CD14-positive monocyte (primary cell): Measurements from ENCODE around the gene CANT1. TPM values are rescaled to one million over a fixed set of nuclear protein-coding genes. Genes with fewer than 3 reads are reported as not detected.

ENCODE experiments used
- DNase-seq, 3 donors: peaks; one replicate each; pipeline ENCODE4 v3.0.0-alpha.2; 2011 to 2022
- H2AFZ ChIP-seq: 2 replicates; pipeline ENCODE4 v1.6.0; 2012; ENCODE audit warnings: mild to moderate bottlenecking, low read depth, low read length, inconsistent platforms; ENCODE audit not compliant: insufficient read depth, poor library complexity, severe bottlenecking
- H3K27ac ChIP-seq, 2 donors: 1 replicate in 1 of 2; 2 replicates in 1 of 2; pipeline ENCODE4 v1.5.1; 2012 to 2013; ENCODE audit warnings: low read length in 2 of 2, control low read depth in 1 of 2, inconsistent platforms in 1 of 2, low read depth in 1 of 2, mild to moderate bottlenecking in 1 of 2
- H3K27me3 ChIP-seq, 2 donors: one replicate each; pipeline versions ENCODE4 v1.6.0 to v1.6.1; 2011 to 2013; ENCODE audit warnings: low read length in 2 of 2; ENCODE audit not compliant: control insufficient read depth in 2 of 2, insufficient read depth in 2 of 2
- H3K36me3 ChIP-seq, 2 donors: replicated peaks in 1 of 2; 1 replicate in 1 of 2; 2 replicates in 1 of 2; pipeline versions ENCODE4 v1.5.1 to v1.6.1; 2012 to 2013; ENCODE audit warnings: low read length in 2 of 2, control low read depth in 1 of 2, inconsistent platforms in 1 of 2, mild to moderate bottlenecking in 1 of 2; ENCODE audit not compliant: insufficient read depth in 2 of 2, control insufficient read depth in 1 of 2
- H3K4me1 ChIP-seq, 2 donors: 1 replicate in 1 of 2; 2 replicates in 1 of 2; pipeline versions ENCODE4 v1.5.1 to v1.6.1; 2012 to 2013; ENCODE audit warnings: low read length in 2 of 2, control low read depth in 1 of 2, inconsistent platforms in 1 of 2, mild to moderate bottlenecking in 1 of 2, moderate library complexity in 1 of 2; ENCODE audit not compliant: insufficient read depth in 2 of 2, control insufficient read depth in 1 of 2
- H3K4me2 ChIP-seq: replicated peaks from 2 replicates; pipeline ENCODE3; 2012; ENCODE audit warnings: low read length, moderate library complexity, mild to moderate bottlenecking; ENCODE audit not compliant: poor library complexity, severe bottlenecking; ENCODE audit errors: extremely low read depth
- H3K4me3 ChIP-seq, 3 experiments: fragments of 200-600 bp in 1 of 3; sonication (generic) in 1 of 3; replicated peaks in 1 of 3; 1 replicate in 2 of 3; 2 replicates in 1 of 3; pipeline ENCODE4 v1.5.1; 2011 to 2013; ENCODE audit warnings: low read length in 3 of 3, mild to moderate bottlenecking in 3 of 3, control low read depth in 2 of 3, low read depth in 2 of 3, inconsistent platforms in 1 of 3, moderate library complexity in 1 of 3
- H3K79me2 ChIP-seq: 2 replicates; pipeline ENCODE4 v1.6.0; 2012; ENCODE audit warnings: mild to moderate bottlenecking, control low read depth, inconsistent platforms, low read length, moderate library complexity; ENCODE audit not compliant: insufficient read depth
- H3K9ac ChIP-seq: 2 replicates; pipeline ENCODE4 v1.6.0; 2017; ENCODE audit warnings: low read length, mild to moderate bottlenecking; ENCODE audit not compliant: insufficient read depth, poor library complexity, severe bottlenecking
- H3K9me3 ChIP-seq, 2 donors: replicated peaks in 1 of 2; 1 replicate in 1 of 2; 2 replicates in 1 of 2; pipeline versions ENCODE4 v1.5.1 to v1.6.1; 2012 to 2013; ENCODE audit warnings: low read length in 2 of 2, control low read depth in 1 of 2; ENCODE audit not compliant: control insufficient read depth in 1 of 2, insufficient read depth in 1 of 2
- H4K20me1 ChIP-seq: 2 replicates; pipeline ENCODE4 v1.6.0; 2012; ENCODE audit warnings: mild to moderate bottlenecking, low read length, control low read depth, moderate library complexity; ENCODE audit not compliant: insufficient read depth
- H3K27ac Mint-ChIP-seq, 7 donors: one replicate each; pipeline ENCODE4 v1.8.0; 2020; ENCODE audit warnings: mild to moderate bottlenecking in 7 of 7, mixed read lengths in 7 of 7, moderate library complexity in 6 of 7, inconsistent platforms in 2 of 7
- H3K27me3 Mint-ChIP-seq, 3 donors: one replicate each; pipeline ENCODE4 v1.8.0; 2021 to 2022; ENCODE audit warnings: low read depth in 3 of 3, mild to moderate bottlenecking in 3 of 3, mixed read lengths in 3 of 3, moderate library complexity in 3 of 3, inconsistent platforms in 1 of 3
- H3K36me3 Mint-ChIP-seq, 2 donors: one replicate each; pipeline ENCODE4 v1.8.0; 2020; ENCODE audit warnings: mixed read lengths in 2 of 2, inconsistent platforms in 1 of 2, mild to moderate bottlenecking in 1 of 2
- H3K4me1 Mint-ChIP-seq: one replicate; pipeline ENCODE4 v1.8.0; 2020; ENCODE audit warnings: mild to moderate bottlenecking, mixed read lengths
- H3K4me3 Mint-ChIP-seq, 2 donors: one replicate each; pipeline ENCODE4 v1.8.0; 2020; ENCODE audit warnings: mild to moderate bottlenecking in 2 of 2, mixed read lengths in 2 of 2, moderate library complexity in 1 of 2
- H3K9me3 Mint-ChIP-seq, 7 donors: one replicate each; pipeline ENCODE4 v1.8.0; 2020 to 2022; ENCODE audit warnings: mixed read lengths in 7 of 7, mild to moderate bottlenecking in 6 of 7, moderate library complexity in 6 of 7, inconsistent platforms in 2 of 7
- WGBS: methylation state at CpG from one replicate; pipeline ENCODE4 v1.1.5; 2013; ENCODE audit warnings: missing lambda C conversion rate; ENCODE audit not compliant: insufficient coverage; 5-methylcytosine and 5-hydroxymethylcytosine counted together
- intact Hi-C, 2 donors: fragments of 100-400 bp; cut with micrococcal nuclease; formaldehyde crosslinking; loops; one replicate each; pipeline versions ENCODE4 v1.15.0 to v1.15.1; 2023
- polyA plus RNA-seq, 3 donors: library from polyadenylated mRNA; depleted of rRNA in 1 of 3; unstranded in 2 of 3; stranded (reverse) in 1 of 3; fragments of 300-500 nt in 2 of 3; fragments of >200 nt in 1 of 3; fragmentation: Illumina TruSeq in 2 of 3; gene quantifications; 1 replicate in 2 of 3; 2 replicates in 1 of 3; pipeline ENCODE4 v1.2.3, GENCODE V29; 2012 to 2021
- TF ChIP-seq, protein P1 (sequence below): fragments of 200-600 bp; IDR thresholded peaks from one replicate; pipeline ENCODE4 v1.8.0; 2022; ENCODE audit warnings: antibody characterized with exemption, mild to moderate bottlenecking

The CANT1 gene
- polyA plus RNA-seq, 3 donors: 10.6 to 16.6 (median 14.3) TPM

GRCh38 chr17:79038545-79039135 lies 29.1 kb upstream of the CANT1 start:
- Histone ChIP-seq H3K27ac (no peak overlapping the region), H3K4me2 (no peak overlapping the region), H4K20me1 (no peaks in the 10 kb centered on the region), H3K36me3 (no peaks in the 10 kb centered on the region), H3K9ac (no peak overlapping the region), H3K4me3 (no peak overlapping the region), H3K4me1 (peaks cover 14 to 16% of the 10 kb centered on the region in 2 donors), H2AFZ (no peak overlapping the region), H3K79me2 (no peaks in the 10 kb centered on the region), H3K27me3 (peaks cover 0 to 10% of the 10 kb centered on the region in 2 donors), H3K9me3 (no peaks in the 10 kb centered on the region)
- peak; percentile 21 to 87 (median 38) for DNase-seq
- H3K36me3 Mint-ChIP-seq: no peaks in the 10 kb centered on the region
- intact Hi-C loops: no loop called here
- H3K27ac Mint-ChIP-seq: peak overlapping the region in 2 of 7 donors; percentile 58 to 76
- TF ChIP-seq, protein P1, sequence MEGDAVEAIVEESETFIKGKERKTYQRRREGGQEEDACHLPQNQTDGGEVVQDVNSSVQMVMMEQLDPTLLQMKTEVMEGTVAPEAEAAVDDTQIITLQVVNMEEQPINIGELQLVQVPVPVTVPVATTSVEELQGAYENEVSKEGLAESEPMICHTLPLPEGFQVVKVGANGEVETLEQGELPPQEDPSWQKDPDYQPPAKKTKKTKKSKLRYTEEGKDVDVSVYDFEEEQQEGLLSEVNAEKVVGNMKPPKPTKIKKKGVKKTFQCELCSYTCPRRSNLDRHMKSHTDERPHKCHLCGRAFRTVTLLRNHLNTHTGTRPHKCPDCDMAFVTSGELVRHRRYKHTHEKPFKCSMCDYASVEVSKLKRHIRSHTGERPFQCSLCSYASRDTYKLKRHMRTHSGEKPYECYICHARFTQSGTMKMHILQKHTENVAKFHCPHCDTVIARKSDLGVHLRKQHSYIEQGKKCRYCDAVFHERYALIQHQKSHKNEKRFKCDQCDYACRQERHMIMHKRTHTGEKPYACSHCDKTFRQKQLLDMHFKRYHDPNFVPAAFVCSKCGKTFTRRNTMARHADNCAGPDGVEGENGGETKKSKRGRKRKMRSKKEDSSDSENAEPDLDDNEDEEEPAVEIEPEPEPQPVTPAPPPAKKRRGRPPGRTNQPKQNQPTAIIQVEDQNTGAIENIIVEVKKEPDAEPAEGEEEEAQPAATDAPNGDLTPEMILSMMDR: no peak
- peaks cover 22% of the 10 kb centered on the region for H3K4me1 Mint-ChIP-seq
- 60% methylated on average over 4 of the region's 8 CpGs for WGBS
- peaks cover 0 to 7% (median 0%) of the 10 kb centered on the region in 7 donors for H3K9me3 Mint-ChIP-seq
- H3K27me3 Mint-ChIP-seq: peaks cover 24 to 49% (median 36%) of the 10 kb centered on the region in 3 donors
- H3K4me3 Mint-ChIP-seq: peak overlapping the region in 1 of 2 donors; percentile 35

DNA sequence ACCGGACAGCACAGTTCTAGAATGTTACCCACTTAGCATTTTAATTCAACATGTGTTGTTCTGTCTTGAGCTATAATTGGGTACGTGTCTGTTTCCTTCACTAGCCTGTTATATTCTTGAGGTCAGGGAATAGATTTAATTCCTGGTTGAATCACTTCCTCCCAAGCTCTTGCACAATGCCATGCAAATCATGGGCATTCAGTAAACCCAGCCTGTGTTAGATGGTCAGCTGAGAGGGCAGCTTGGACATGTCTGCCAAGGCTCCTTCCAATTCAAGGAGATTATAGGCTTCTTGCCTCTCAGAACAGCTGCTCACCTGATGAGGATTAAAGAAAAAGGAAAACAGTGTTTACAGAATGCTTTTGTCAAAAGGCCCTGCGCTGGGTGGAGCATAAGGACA lies 27.0 kb upstream of the CANT1 start:
- peak overlapping the region; percentile 44 for H3K4me2 ChIP-seq
- no peak overlapping the region for H2AFZ ChIP-seq
- H4K20me1 ChIP-seq: no peaks in the 10 kb centered on the region
- no peak overlapping the region for H3K27ac ChIP-seq
- peak overlapping the region in 3 of 7 donors; percentile 42 to 73 (median 68) for H3K27ac Mint-ChIP-seq
- intact Hi-C loops: no loop called here
- peaks cover 33 to 63% (median 42%) of the 10 kb centered on the region in 3 donors for H3K27me3 Mint-ChIP-seq
- peaks cover 0 to 2% (median 0%) of the 10 kb centered on the region in 7 donors for H3K9me3 Mint-ChIP-seq
- H3K4me3 ChIP-seq: peak overlapping the region in 1 of 3 experiments; percentile 20
- H3K79me2 ChIP-seq: no peaks in the 10 kb centered on the region
- 78% methylated on average over 1 of the region's 3 CpGs for WGBS
- no peaks in the 10 kb centered on the region for H3K9me3 ChIP-seq
- peak; percentile 66 to 88 (median 77) for DNase-seq
- H3K36me3 Mint-ChIP-seq: no peaks in the 10 kb centered on the region
- H3K4me1 ChIP-seq: peaks cover 14 to 16% of the 10 kb centered on the region in 2 donors
- TF ChIP-seq, protein P1: no peak
- no peak overlapping the region for H3K9ac ChIP-seq
- H3K4me1 Mint-ChIP-seq: peaks cover 22% of the 10 kb centered on the region
- peaks cover 0 to 20% of the 10 kb centered on the region in 2 donors for H3K27me3 ChIP-seq
- no peaks in the 10 kb centered on the region for H3K36me3 ChIP-seq
- peak overlapping the region in 1 of 2 donors; percentile 51 for H3K4me3 Mint-ChIP-seq
